ENCODE data around the gene SUZ12. TPM values are rescaled to one million over a fixed set of nuclear protein-coding genes. Genes with fewer than 3 reads are reported as not detected.

SUZ12 gene
- total RNA-seq, 1 donor: 29.4 TPM

- no peak for TF ChIP-seq CTCF (IDR thresholded peaks at IDR 0.05; ENCODE audit: insufficient read depth, low read depth, low read length)
- DNase-seq (ENCODE audit: low read depth): no peak
- H3K4me3 ChIP-seq (ENCODE audit: low read depth, low read length): no peak overlapping the region
Observed at GRCh38 chr17:31997005-31997404, 60.2 kb downstream of the SUZ12 start.

- peak within 1 kb of the TSS; percentile 97 for H3K4me3 ChIP-seq (ENCODE audit: low read depth, low read length)
- TF ChIP-seq CTCF (IDR thresholded peaks at IDR 0.05; ENCODE audit: insufficient read depth, low read depth, low read length): peak; percentile 85
- peak; percentile 77 for DNase-seq (ENCODE audit: low read depth)
Observed at GRCh38 chr17:32006957-32007462, 70.2 kb downstream of the SUZ12 start, which contains the start of gene LRRC37B. TSS of gene LRRC37B (plus strand) at chr17:32007383. CDS start at chr17:32021393, 14,010 bp downstream.

- peak; percentile 18 for DNase-seq (ENCODE audit: low read depth)
- TF ChIP-seq CTCF (IDR thresholded peaks at IDR 0.05; ENCODE audit: insufficient read depth, low read depth, low read length): no peak
- H3K4me3 ChIP-seq (ENCODE audit: low read depth, low read length): peak overlapping the region; percentile 97
Observed at GRCh38 chr17:32007463-32008298, 70.9 kb downstream of the SUZ12 start.

GRCh38 chr17:32009262-32009542, 72.4 kb downstream of the SUZ12 start:
- DNase-seq (ENCODE audit: low read depth): no peak
- TF ChIP-seq CTCF (IDR thresholded peaks at IDR 0.05; ENCODE audit: insufficient read depth, low read depth, low read length): no peak
- H3K4me3 ChIP-seq (ENCODE audit: low read depth, low read length): no peak overlapping the region

GRCh38 chr17:32010114-32010513, 73.3 kb downstream of the SUZ12 start:
- no peak for TF ChIP-seq CTCF (IDR thresholded peaks at IDR 0.05; ENCODE audit: insufficient read depth, low read depth, low read length)
- no peak for DNase-seq (ENCODE audit: low read depth)
- no peak overlapping the region for H3K4me3 ChIP-seq (ENCODE audit: low read depth, low read length)

GRCh38 chr17:32015245-32016013, 78.6 kb downstream of the SUZ12 start:
- H3K4me3 ChIP-seq (ENCODE audit: low read depth, low read length): no peak overlapping the region
- no peak for TF ChIP-seq CTCF (IDR thresholded peaks at IDR 0.05; ENCODE audit: insufficient read depth, low read depth, low read length)
- DNase-seq (ENCODE audit: low read depth): no peak
